ENCODE measurements around the gene TECTB. TPM values are rescaled to one million over a fixed set of nuclear protein-coding genes. Genes with fewer than 3 reads are reported as not detected.

The TECTB gene
- total RNA-seq, 1 experiment from 2014 or later, result not detected

- H3K27ac Mint-ChIP-seq (ENCODE audit: low read depth, unreplicated experiment), result no peak overlapping the region
- no TSS peak for BruUV-seq (replicated peaks)
- H3K27me3 Mint-ChIP-seq (ENCODE audit: insufficient read depth, unreplicated experiment), result no peaks in the 10 kb centered on the region
- H3K9me3 Mint-ChIP-seq (ENCODE audit: unreplicated experiment), result no peaks in the 10 kb centered on the region
- no peak overlapping the region for H3K4me3 Mint-ChIP-seq (ENCODE audit: unreplicated experiment)
- H3K36me3 Mint-ChIP-seq (ENCODE audit: insufficient read depth, unreplicated experiment), result peaks cover 6% of the 10 kb centered on the region
- DNase-seq (ENCODE audit: unreplicated experiment), result peak; percentile 71
- peaks cover 12% of the 10 kb centered on the region for H3K4me1 Mint-ChIP-seq (ENCODE audit: insufficient read depth, unreplicated experiment)
- no peak for TF ChIP-seq CTCF (IDR thresholded peaks at IDR 0.05; ENCODE audit: unreplicated experiment)
- intact Hi-C loops (cut with micrococcal nuclease), result no loop called here
- ChIA-PET POLR2A (interaction anchor here (0.9 to 1.0 kb wide), 3 partner anchors 23 to 110 kb away, joined by 3 to 9 read pairs (median 4); partner anchors contain the start of genes VTI1A and ZDHHC6), CTCF (interaction anchor here (0.6 kb wide), 1 partner anchor 29 kb away, joined by 3 read pairs; no protein-coding TSS in a partner anchor)
Observed at GRCh38 chr10:112336556-112337201, 53.5 kb downstream of the TECTB start.

- Mint-ChIP-seq H3K27me3 (ENCODE audit: insufficient read depth, unreplicated experiment) (no peaks in the 10 kb centered on the region), H3K27ac (ENCODE audit: low read depth, unreplicated experiment) (no peak overlapping the region), H3K9me3 (ENCODE audit: unreplicated experiment) (no peaks in the 10 kb centered on the region), H3K4me1 (ENCODE audit: insufficient read depth, unreplicated experiment) (peaks cover 6% of the 10 kb centered on the region), H3K36me3 (ENCODE audit: insufficient read depth, unreplicated experiment) (peaks cover 6% of the 10 kb centered on the region), H3K4me3 (ENCODE audit: unreplicated experiment) (no peak overlapping the region)
- intact Hi-C loops (cut with micrococcal nuclease), result no loop called here
- no peak for TF ChIP-seq CTCF (IDR thresholded peaks at IDR 0.05; ENCODE audit: unreplicated experiment)
- CTCF ChIA-PET, result interaction anchor here (0.6 to 1.1 kb wide), 2 partner anchors 96 to 211 kb away, joined by 3 read pairs; no protein-coding TSS in a partner anchor
- no peak for DNase-seq (ENCODE audit: unreplicated experiment)
- POLR2A ChIA-PET, result interaction anchor here (1.2 kb wide), 1 partner anchor 21 kb away, joined by 3 read pairs; no protein-coding TSS in a partner anchor
- no TSS peak for BruUV-seq (replicated peaks)
Observed at GRCh38 chr10:112338957-112339356, 55.8 kb downstream of the TECTB start.

GRCh38 chr10:112340601-112341000 is 57.4 kb downstream of the TECTB start:
- ChIA-PET POLR2A (no interaction called here), CTCF (interaction anchor here (0.6 to 1.0 kb wide), 2 partner anchors 32 to 95 kb away, joined by 3 to 4 read pairs; no protein-coding TSS in a partner anchor)
- intact Hi-C loops (cut with micrococcal nuclease), result no loop called here
- Mint-ChIP-seq H3K4me1 (ENCODE audit: insufficient read depth, unreplicated experiment) (peaks cover 4% of the 10 kb centered on the region), H3K36me3 (ENCODE audit: insufficient read depth, unreplicated experiment) (peaks cover 6% of the 10 kb centered on the region), H3K27me3 (ENCODE audit: insufficient read depth, unreplicated experiment) (no peaks in the 10 kb centered on the region), H3K4me3 (ENCODE audit: unreplicated experiment) (no peak overlapping the region), H3K9me3 (ENCODE audit: unreplicated experiment) (no peaks in the 10 kb centered on the region), H3K27ac (ENCODE audit: low read depth, unreplicated experiment) (no peak overlapping the region)
- no peak for TF ChIP-seq CTCF (IDR thresholded peaks at IDR 0.05; ENCODE audit: unreplicated experiment)
- DNase-seq (ENCODE audit: unreplicated experiment), result no peak
- no TSS peak for BruUV-seq (replicated peaks)

- CTCF ChIA-PET, result no interaction called here
- Mint-ChIP-seq H3K27me3 (ENCODE audit: insufficient read depth, unreplicated experiment) (no peaks in the 10 kb centered on the region), H3K9me3 (ENCODE audit: unreplicated experiment) (no peaks in the 10 kb centered on the region), H3K4me3 (ENCODE audit: unreplicated experiment) (no peak overlapping the region), H3K27ac (ENCODE audit: low read depth, unreplicated experiment) (no peak overlapping the region), H3K4me1 (ENCODE audit: insufficient read depth, unreplicated experiment) (no peaks in the 10 kb centered on the region), H3K36me3 (ENCODE audit: insufficient read depth, unreplicated experiment) (no peaks in the 10 kb centered on the region)
- POLR2A ChIA-PET, result no interaction called here
- intact Hi-C loops (cut with micrococcal nuclease), result no loop called here
- no TSS peak for BruUV-seq (replicated peaks)
- TF ChIP-seq CTCF (IDR thresholded peaks at IDR 0.05; ENCODE audit: unreplicated experiment), result no peak
- DNase-seq (ENCODE audit: unreplicated experiment), result no peak
Observed at GRCh38 chr10:112343056-112343806, 60.0 kb downstream of the TECTB start.
